ENCODE data around the gene PAK5.

PAK5 gene

DNA sequence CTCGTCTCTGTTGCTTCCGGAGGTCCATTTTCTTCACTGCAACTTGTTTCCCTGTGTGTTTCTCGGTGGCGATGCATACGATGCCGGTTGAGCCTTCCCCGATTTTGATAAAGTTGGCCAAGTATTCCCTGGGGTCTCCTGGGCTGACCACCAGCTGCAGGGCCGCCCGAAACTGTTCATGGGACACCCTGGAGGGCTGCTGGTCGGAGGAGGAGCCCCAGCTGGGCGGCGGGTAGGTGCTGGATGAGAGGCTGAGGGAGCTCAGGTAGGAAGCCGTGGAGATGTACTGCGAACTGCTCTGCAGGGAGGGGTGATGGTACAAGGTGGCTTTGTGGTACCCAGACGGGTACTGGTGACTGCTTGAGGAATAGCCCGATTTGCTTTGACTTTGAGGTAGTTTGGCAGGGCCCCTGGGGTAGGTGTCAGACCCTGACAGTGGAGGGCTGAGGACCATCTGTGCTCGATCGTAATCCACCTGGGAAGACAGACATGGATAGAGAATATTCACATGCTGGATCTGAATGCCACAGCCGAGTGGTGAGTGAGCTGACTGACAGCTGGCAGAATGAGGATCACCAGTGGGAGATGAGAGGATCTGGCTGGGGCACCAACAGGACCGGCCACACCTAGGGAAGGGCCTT is 272.8 kb downstream of the PAK5 start:
- Histone ChIP-seq H3K36me3 (ENCODE audit: control insufficient read depth in 5 of 5, insufficient read depth in 5 of 5, low read length in 5 of 5) (no peaks in the 10 kb centered on the region), H3K9ac (ENCODE audit: low read length in 5 of 5) (no peak overlapping the region), H3K9me3 (ENCODE audit: control insufficient read depth in 5 of 5, low read length in 5 of 5) (peaks cover 0 to 8% (median 0%) of the 10 kb centered on the region in 5 donors), H3K27me3 (ENCODE audit: control insufficient read depth in 5 of 5, insufficient read depth in 4 of 5, low read length in 5 of 5) (peaks cover 0 to 2% (median 0%) of the 10 kb centered on the region in 5 donors), H3K4me1 (ENCODE audit: control insufficient read depth in 5 of 5, insufficient read depth in 5 of 5, low read length in 5 of 5) (no peaks in the 10 kb centered on the region), H3K27ac (ENCODE audit: low read depth, low read length) (no peak overlapping the region), H3K4me3 (ENCODE audit: low read depth in 1 of 5, low read length in 5 of 5) (no peak overlapping the region)

DNA sequence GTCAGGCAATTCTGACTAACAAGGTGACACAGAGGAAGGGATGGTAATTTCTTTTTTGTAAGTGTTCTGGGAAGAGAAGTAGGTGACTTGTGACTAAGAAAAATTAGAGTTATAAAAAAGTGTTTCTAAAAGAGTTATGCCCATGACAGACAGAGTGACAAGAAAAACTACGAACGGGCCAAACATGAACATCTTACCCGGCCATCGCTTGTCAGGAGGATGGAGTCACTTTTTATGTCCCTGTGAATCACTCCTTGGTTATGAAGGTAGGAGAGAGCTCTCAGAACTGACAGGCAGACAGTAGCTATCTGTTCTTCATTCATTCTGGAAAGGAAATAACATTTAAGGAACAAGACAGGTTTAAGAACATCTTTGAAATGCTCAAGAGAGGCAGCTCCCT is 281.5 kb downstream of the PAK5 start:
- Histone ChIP-seq H3K9me3 (ENCODE audit: control insufficient read depth in 5 of 5, low read length in 5 of 5) (peaks cover 0 to 11% (median 3%) of the 10 kb centered on the region in 5 donors), H3K36me3 (ENCODE audit: control insufficient read depth in 5 of 5, insufficient read depth in 5 of 5, low read length in 5 of 5) (no peaks in the 10 kb centered on the region), H3K9ac (ENCODE audit: low read length in 5 of 5) (no peak overlapping the region), H3K27ac (ENCODE audit: low read depth, low read length) (no peak overlapping the region), H3K4me1 (ENCODE audit: control insufficient read depth in 5 of 5, insufficient read depth in 5 of 5, low read length in 5 of 5) (no peaks in the 10 kb centered on the region), H3K4me3 (ENCODE audit: low read depth in 1 of 5, low read length in 5 of 5) (no peak overlapping the region), H3K27me3 (ENCODE audit: control insufficient read depth in 5 of 5, insufficient read depth in 4 of 5, low read length in 5 of 5) (no peaks in the 10 kb centered on the region)

DNA sequence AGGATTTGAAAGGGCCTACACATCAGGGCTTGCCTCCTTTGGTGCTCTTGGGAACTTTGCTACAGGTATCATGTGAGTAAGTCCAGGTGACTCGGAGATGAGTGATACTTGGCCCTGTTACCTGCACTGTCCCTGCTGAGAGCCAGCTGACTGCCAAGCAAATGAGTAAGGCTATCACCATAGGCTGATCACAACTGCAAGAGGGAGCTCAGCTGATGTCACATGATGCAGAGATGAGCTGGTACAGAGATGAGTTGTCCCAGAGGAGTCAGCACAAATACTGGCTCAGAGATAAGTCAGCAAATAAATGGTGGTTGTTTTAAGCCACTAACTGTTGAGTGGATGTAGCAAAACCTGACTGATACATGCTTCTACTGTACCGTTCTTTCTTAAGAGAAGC is 283.1 kb downstream of the PAK5 start:
- peaks cover 0 to 11% (median 3%) of the 10 kb centered on the region in 5 donors for H3K9me3 ChIP-seq (ENCODE audit: control insufficient read depth in 5 of 5, low read length in 5 of 5)
- no peak overlapping the region for H3K9ac ChIP-seq (ENCODE audit: low read length in 5 of 5)
- H3K27ac ChIP-seq (ENCODE audit: low read depth, low read length), result no peak overlapping the region
- no peaks in the 10 kb centered on the region for H3K27me3 ChIP-seq (ENCODE audit: control insufficient read depth in 5 of 5, insufficient read depth in 4 of 5, low read length in 5 of 5)
- H3K4me3 ChIP-seq (ENCODE audit: low read depth in 1 of 5, low read length in 5 of 5), result no peak overlapping the region
- H3K36me3 ChIP-seq (ENCODE audit: control insufficient read depth in 5 of 5, insufficient read depth in 5 of 5, low read length in 5 of 5), result no peaks in the 10 kb centered on the region
- no peaks in the 10 kb centered on the region for H3K4me1 ChIP-seq (ENCODE audit: control insufficient read depth in 5 of 5, insufficient read depth in 5 of 5, low read length in 5 of 5)

DNA sequence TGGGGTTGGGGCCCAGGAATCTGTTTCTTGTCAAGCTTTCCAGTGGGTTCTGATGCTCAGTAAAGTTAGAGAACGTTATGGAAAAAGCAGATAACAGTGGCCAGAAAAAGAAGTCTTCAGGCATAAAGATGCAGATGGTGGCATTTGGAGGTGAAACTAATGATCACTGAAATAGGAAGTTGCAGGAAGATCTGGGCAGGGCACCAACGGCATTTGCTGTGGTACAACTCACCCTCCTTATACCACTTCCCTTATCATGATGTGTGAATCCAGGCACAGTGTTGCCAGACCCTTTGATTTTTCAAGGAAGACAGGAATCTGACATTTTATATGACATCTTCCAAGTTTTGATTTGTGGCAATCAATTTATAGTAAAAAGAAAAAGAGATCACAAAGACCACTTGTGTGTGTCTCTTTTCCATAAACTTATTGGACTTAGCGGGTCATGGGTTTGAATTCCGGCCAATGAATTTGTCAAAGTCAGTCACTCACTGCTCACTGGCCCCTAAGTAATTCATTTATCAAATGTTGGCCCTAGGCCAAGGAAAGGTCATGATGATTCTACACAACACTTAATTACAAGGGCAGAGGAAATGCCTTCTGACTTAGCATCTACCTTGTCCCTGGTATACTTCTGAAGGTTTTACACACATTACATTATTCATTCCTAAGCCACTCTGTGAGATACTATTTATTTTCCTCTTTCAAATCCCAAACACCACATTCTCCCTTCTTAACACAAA is 286.9 kb downstream of the PAK5 start:
- Histone ChIP-seq H3K27me3 (ENCODE audit: control insufficient read depth in 5 of 5, insufficient read depth in 4 of 5, low read length in 5 of 5) (no peaks in the 10 kb centered on the region), H3K9me3 (ENCODE audit: control insufficient read depth in 5 of 5, low read length in 5 of 5) (peaks cover 0 to 11% (median 3%) of the 10 kb centered on the region in 5 donors), H3K9ac (ENCODE audit: low read length in 5 of 5) (no peak overlapping the region), H3K27ac (ENCODE audit: low read depth, low read length) (no peak overlapping the region), H3K4me3 (ENCODE audit: low read depth in 1 of 5, low read length in 5 of 5) (no peak overlapping the region), H3K36me3 (ENCODE audit: control insufficient read depth in 5 of 5, insufficient read depth in 5 of 5, low read length in 5 of 5) (no peaks in the 10 kb centered on the region), H3K4me1 (ENCODE audit: control insufficient read depth in 5 of 5, insufficient read depth in 5 of 5, low read length in 5 of 5) (no peaks in the 10 kb centered on the region)

DNA sequence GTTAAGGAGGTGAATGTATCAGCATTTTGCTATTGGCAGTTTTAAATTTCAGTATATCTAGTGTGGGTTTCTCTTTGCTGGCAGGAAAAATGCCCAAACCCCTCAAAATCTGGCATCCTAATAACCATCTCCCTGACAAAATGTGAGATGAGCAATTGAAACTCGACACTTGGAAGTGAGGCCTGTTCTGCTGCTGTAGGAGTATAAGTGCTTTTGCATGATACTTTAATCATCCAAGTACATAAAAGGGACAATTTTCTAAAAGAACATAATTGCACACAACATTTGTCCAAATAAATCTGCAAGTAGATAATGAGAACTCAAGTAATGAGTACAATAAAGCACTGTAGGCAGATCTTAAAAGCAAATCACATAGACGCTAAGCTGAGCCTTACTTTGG is 288.0 kb downstream of the PAK5 start:
- no peak overlapping the region for H3K4me3 ChIP-seq (ENCODE audit: low read depth in 1 of 5, low read length in 5 of 5)
- no peaks in the 10 kb centered on the region for H3K36me3 ChIP-seq (ENCODE audit: control insufficient read depth in 5 of 5, insufficient read depth in 5 of 5, low read length in 5 of 5)
- H3K27ac ChIP-seq (ENCODE audit: low read depth, low read length), result no peak overlapping the region
- H3K9me3 ChIP-seq (ENCODE audit: control insufficient read depth in 5 of 5, low read length in 5 of 5), result peaks cover 0 to 11% (median 3%) of the 10 kb centered on the region in 5 donors
- H3K4me1 ChIP-seq (ENCODE audit: control insufficient read depth in 5 of 5, insufficient read depth in 5 of 5, low read length in 5 of 5), result no peaks in the 10 kb centered on the region
- no peak overlapping the region for H3K9ac ChIP-seq (ENCODE audit: low read length in 5 of 5)
- H3K27me3 ChIP-seq (ENCODE audit: control insufficient read depth in 5 of 5, insufficient read depth in 4 of 5, low read length in 5 of 5), result no peaks in the 10 kb centered on the region

DNA sequence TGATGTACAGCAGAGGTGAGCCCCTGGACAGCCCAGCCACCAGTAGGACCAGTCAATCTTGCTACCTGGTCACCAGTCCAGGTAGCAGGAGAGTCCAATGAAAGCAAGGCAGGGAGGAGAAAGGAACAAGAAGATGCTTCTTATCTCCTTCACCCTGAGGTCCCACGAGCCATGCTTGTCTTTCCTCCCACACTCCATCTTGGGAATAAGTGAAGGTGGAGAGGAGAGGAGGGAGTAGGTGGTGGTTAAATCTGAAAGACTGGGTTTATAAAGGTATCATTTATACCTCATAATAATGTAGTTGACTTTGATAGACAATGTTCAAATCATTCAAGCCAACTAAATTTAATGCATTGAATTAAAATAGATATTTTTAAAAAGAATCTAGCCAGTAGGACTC is 288.6 kb downstream of the PAK5 start:
- H3K36me3 ChIP-seq (ENCODE audit: control insufficient read depth in 5 of 5, insufficient read depth in 5 of 5, low read length in 5 of 5), result no peaks in the 10 kb centered on the region
- H3K9me3 ChIP-seq (ENCODE audit: control insufficient read depth in 5 of 5, low read length in 5 of 5), result peaks cover 0 to 11% (median 3%) of the 10 kb centered on the region in 5 donors
- no peak overlapping the region for H3K9ac ChIP-seq (ENCODE audit: low read length in 5 of 5)
- H3K4me3 ChIP-seq (ENCODE audit: low read depth in 1 of 5, low read length in 5 of 5), result no peak overlapping the region
- no peaks in the 10 kb centered on the region for H3K4me1 ChIP-seq (ENCODE audit: control insufficient read depth in 5 of 5, insufficient read depth in 5 of 5, low read length in 5 of 5)
- H3K27me3 ChIP-seq (ENCODE audit: control insufficient read depth in 5 of 5, insufficient read depth in 4 of 5, low read length in 5 of 5), result no peaks in the 10 kb centered on the region
- no peak overlapping the region for H3K27ac ChIP-seq (ENCODE audit: low read depth, low read length)

DNA sequence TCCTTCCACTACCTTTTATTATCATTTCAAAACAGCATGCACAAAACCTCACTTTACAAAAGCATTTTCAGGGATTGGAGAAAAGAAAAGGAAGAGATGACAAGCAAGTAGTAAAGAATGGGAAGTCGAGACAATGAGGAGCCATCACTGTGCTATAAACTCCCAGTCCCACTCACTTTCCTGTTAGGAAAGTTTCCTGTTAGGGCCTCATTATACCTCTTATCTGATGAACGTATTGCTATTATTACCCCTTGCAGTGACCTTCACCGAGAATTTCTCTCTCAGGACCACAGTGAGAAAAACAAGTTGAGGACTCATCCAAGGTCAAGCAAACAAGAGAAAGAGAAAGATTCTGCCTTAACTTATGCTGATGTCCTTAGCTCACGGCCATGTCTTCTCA is 295.7 kb downstream of the PAK5 start:
- Histone ChIP-seq H3K9ac (ENCODE audit: low read length in 5 of 5) (no peak overlapping the region), H3K4me1 (ENCODE audit: control insufficient read depth in 5 of 5, insufficient read depth in 5 of 5, low read length in 5 of 5) (peaks cover 0 to 3% (median 0%) of the 10 kb centered on the region in 5 donors), H3K27me3 (ENCODE audit: control insufficient read depth in 5 of 5, insufficient read depth in 4 of 5, low read length in 5 of 5) (no peaks in the 10 kb centered on the region), H3K27ac (ENCODE audit: low read depth, low read length) (no peak overlapping the region), H3K9me3 (ENCODE audit: control insufficient read depth in 5 of 5, low read length in 5 of 5) (no peaks in the 10 kb centered on the region), H3K36me3 (ENCODE audit: control insufficient read depth in 5 of 5, insufficient read depth in 5 of 5, low read length in 5 of 5) (no peaks in the 10 kb centered on the region), H3K4me3 (ENCODE audit: low read depth in 1 of 5, low read length in 5 of 5) (no peak overlapping the region)

DNA sequence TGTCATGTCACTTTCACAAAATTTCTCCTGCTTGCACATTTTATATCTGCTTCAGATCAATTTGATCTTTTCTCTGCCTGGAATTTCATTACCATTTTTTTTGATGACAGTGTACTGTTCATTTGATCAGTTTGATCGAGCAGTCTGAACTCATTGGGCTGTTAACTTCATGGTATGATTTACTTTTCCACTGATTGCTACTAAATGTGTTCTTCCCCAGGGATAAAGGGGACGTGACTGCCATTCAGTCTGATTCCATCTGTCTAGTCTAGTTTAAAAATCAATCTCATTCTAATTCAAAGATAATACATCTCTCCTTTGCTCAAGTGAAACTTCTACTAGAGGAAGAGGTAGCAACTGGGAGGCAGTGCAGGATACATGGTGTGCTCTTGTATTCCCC is 303.4 kb downstream of the PAK5 start:
- Histone ChIP-seq H3K9me3 (ENCODE audit: control insufficient read depth in 5 of 5, low read length in 5 of 5) (no peaks in the 10 kb centered on the region), H3K36me3 (ENCODE audit: control insufficient read depth in 5 of 5, insufficient read depth in 5 of 5, low read length in 5 of 5) (no peaks in the 10 kb centered on the region), H3K27ac (ENCODE audit: low read depth, low read length) (no peak overlapping the region), H3K4me3 (ENCODE audit: low read depth in 1 of 5, low read length in 5 of 5) (no peak overlapping the region), H3K9ac (ENCODE audit: low read length in 5 of 5) (no peak overlapping the region), H3K4me1 (ENCODE audit: control insufficient read depth in 5 of 5, insufficient read depth in 5 of 5, low read length in 5 of 5) (no peaks in the 10 kb centered on the region), H3K27me3 (ENCODE audit: control insufficient read depth in 5 of 5, insufficient read depth in 4 of 5, low read length in 5 of 5) (no peaks in the 10 kb centered on the region)

DNA sequence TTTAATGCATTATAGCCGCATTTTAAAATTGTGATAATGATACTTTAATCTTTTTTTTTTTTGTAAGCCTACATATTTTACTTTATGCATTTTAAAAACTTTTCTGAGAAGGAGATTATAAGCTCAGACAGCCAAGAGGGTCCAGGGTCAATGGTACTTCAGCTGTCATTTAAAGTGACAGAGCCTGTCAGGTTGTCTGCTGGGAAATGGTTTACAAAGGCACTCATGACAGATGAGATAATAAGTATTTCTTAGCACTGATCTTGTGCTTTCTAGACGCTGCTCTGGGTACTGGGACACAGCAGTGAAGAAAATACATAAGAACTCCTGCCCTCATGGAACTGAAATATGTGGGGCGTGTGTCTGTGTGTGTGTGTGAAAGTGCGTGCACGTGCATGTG is 304.9 kb downstream of the PAK5 start:
- Histone ChIP-seq H3K36me3 (ENCODE audit: control insufficient read depth in 5 of 5, insufficient read depth in 5 of 5, low read length in 5 of 5) (no peaks in the 10 kb centered on the region), H3K27me3 (ENCODE audit: control insufficient read depth in 5 of 5, insufficient read depth in 4 of 5, low read length in 5 of 5) (peaks cover 0 to 4% (median 3%) of the 10 kb centered on the region in 5 donors), H3K9ac (ENCODE audit: low read length in 5 of 5) (no peak overlapping the region), H3K27ac (ENCODE audit: low read depth, low read length) (no peak overlapping the region), H3K9me3 (ENCODE audit: control insufficient read depth in 5 of 5, low read length in 5 of 5) (no peaks in the 10 kb centered on the region), H3K4me1 (ENCODE audit: control insufficient read depth in 5 of 5, insufficient read depth in 5 of 5, low read length in 5 of 5) (no peaks in the 10 kb centered on the region), H3K4me3 (ENCODE audit: low read depth in 1 of 5, low read length in 5 of 5) (no peak overlapping the region)

DNA sequence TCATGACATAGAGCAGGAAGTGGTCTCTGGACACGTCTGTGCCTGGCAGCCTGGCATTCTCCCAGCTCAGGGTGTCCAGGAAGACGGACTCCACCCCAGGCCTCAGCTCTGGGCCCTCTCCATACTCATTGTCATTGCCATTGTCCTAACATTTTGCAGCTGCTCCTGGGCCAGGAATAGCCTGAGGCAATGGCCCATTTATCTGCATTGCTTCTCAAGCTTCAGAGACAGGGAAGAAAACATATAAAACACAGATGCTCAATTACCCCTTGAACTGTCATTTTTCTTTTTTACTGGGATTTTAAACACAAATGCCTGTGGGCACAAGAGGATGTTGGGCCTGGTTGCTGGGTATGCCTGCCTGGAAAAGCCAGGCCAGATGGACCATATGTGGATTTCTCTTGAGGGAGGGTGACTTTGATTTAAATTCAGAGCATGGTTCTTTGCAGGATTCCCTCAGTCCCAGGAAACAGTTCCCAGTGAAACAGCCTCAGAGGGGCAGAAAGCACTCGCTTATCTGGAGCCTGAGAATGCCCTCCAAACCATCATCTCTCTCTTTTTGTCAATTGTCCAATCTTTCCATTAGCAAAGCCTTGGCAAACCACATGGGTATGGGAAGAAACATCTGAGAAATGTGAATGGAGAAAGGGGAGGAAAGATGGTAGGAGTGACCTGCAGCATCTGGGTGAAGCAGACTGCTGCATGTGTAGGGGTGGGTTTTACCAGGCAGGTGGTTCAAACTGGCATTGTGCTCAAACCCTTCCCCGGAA is 306.6 kb downstream of the PAK5 start:
- no peak overlapping the region for H3K9ac ChIP-seq (ENCODE audit: low read length in 5 of 5)
- H3K4me1 ChIP-seq (ENCODE audit: control insufficient read depth in 5 of 5, insufficient read depth in 5 of 5, low read length in 5 of 5), result no peaks in the 10 kb centered on the region
- H3K27me3 ChIP-seq (ENCODE audit: control insufficient read depth in 5 of 5, insufficient read depth in 4 of 5, low read length in 5 of 5), result peaks cover 0 to 4% (median 3%) of the 10 kb centered on the region in 5 donors
- H3K9me3 ChIP-seq (ENCODE audit: control insufficient read depth in 5 of 5, low read length in 5 of 5), result no peaks in the 10 kb centered on the region
- no peak overlapping the region for H3K4me3 ChIP-seq (ENCODE audit: low read depth in 1 of 5, low read length in 5 of 5)
- H3K27ac ChIP-seq (ENCODE audit: low read depth, low read length), result no peak overlapping the region
- no peaks in the 10 kb centered on the region for H3K36me3 ChIP-seq (ENCODE audit: control insufficient read depth in 5 of 5, insufficient read depth in 5 of 5, low read length in 5 of 5)

Data from subcutaneous abdominal adipose tissue (tissue), 5 donors.